Measurements from ENCODE around the gene DCAKD. TPM values are rescaled to one million over a fixed set of nuclear protein-coding genes. Genes with fewer than 3 reads are reported as not detected.

DCAKD gene
- total RNA-seq, 2 donors from 2014 or later = 13.5 to 20.3 TPM

- H3K4me3 Mint-ChIP-seq = no peak overlapping the region
- peaks cover 16% of the 10 kb centered on the region for H3K4me1 Mint-ChIP-seq
- no peak overlapping the region for H3K27ac Mint-ChIP-seq
- no peaks in the 10 kb centered on the region for H3K9me3 ChIP-seq (ENCODE audit: control insufficient read depth, low read length, poor library complexity, severe bottlenecking)
- H3K36me3 Mint-ChIP-seq (ENCODE audit: low read depth) = peaks cover 4% of the 10 kb centered on the region
- DNase-seq = no peak
- peaks cover 47% of the 10 kb centered on the region for H3K27me3 Mint-ChIP-seq
- ATAC-seq = no peak
These were observed 34.6 kb downstream of the DCAKD start for GRCh38 chr17:45016823-45017222.

- no peak overlapping the region for H3K27ac Mint-ChIP-seq
- peaks cover 4% of the 10 kb centered on the region for H3K36me3 Mint-ChIP-seq (ENCODE audit: low read depth)
- no peaks in the 10 kb centered on the region for H3K9me3 ChIP-seq (ENCODE audit: control insufficient read depth, low read length, poor library complexity, severe bottlenecking)
- peaks cover 44% of the 10 kb centered on the region for H3K27me3 Mint-ChIP-seq
- H3K4me1 Mint-ChIP-seq = peaks cover 13% of the 10 kb centered on the region
- no peak overlapping the region for H3K4me3 Mint-ChIP-seq
- DNase-seq (no peak), ATAC-seq (no peak)
These were observed 35.2 kb downstream of the DCAKD start for GRCh38 chr17:45016237-45016636.

GRCh38 chr17:45013021-45013997 lies 38.1 kb downstream of the DCAKD start:
- Mint-ChIP-seq H3K4me3 (no peak overlapping the region), H3K36me3 (ENCODE audit: low read depth) (peaks cover under 1% of the 10 kb centered on the region), H3K27me3 (peaks cover 41% of the 10 kb centered on the region), H3K4me1 (peaks cover 4% of the 10 kb centered on the region), H3K27ac (no peak overlapping the region)
- no peak for ATAC-seq
- DNase-seq = no peak
- no peaks in the 10 kb centered on the region for H3K9me3 ChIP-seq (ENCODE audit: control insufficient read depth, low read length, poor library complexity, severe bottlenecking)

- no peaks in the 10 kb centered on the region for H3K9me3 ChIP-seq (ENCODE audit: control insufficient read depth, low read length, poor library complexity, severe bottlenecking)
- H3K4me3 Mint-ChIP-seq = no peak overlapping the region
- H3K27me3 Mint-ChIP-seq = peaks cover 48% of the 10 kb centered on the region
- ATAC-seq (no peak), DNase-seq (no peak)
- no peak overlapping the region for H3K27ac Mint-ChIP-seq
- H3K36me3 Mint-ChIP-seq (ENCODE audit: low read depth) = peaks cover 5% of the 10 kb centered on the region
- H3K4me1 Mint-ChIP-seq = peaks cover 7% of the 10 kb centered on the region
These were observed 39.7 kb downstream of the DCAKD start for GRCh38 chr17:45011767-45012166.

- Mint-ChIP-seq H3K4me3 (no peak overlapping the region), H3K4me1 (peaks cover 7% of the 10 kb centered on the region), H3K27me3 (peaks cover 42% of the 10 kb centered on the region), H3K27ac (no peak overlapping the region), H3K36me3 (ENCODE audit: low read depth) (peaks cover 5% of the 10 kb centered on the region)
- no peaks in the 10 kb centered on the region for H3K9me3 ChIP-seq (ENCODE audit: control insufficient read depth, low read length, poor library complexity, severe bottlenecking)
- ATAC-seq = no peak
- no peak for DNase-seq
These were observed 41.6 kb downstream of the DCAKD start for GRCh38 chr17:45009676-45010467.

GRCh38 chr17:45008216-45008615 lies 43.2 kb downstream of the DCAKD start:
- DNase-seq = no peak
- Mint-ChIP-seq H3K4me3 (no peak overlapping the region), H3K36me3 (ENCODE audit: low read depth) (peaks cover 8% of the 10 kb centered on the region), H3K27ac (peak overlapping the region; percentile 75), H3K4me1 (peaks cover 8% of the 10 kb centered on the region), H3K27me3 (peaks cover 54% of the 10 kb centered on the region)
- H3K9me3 ChIP-seq (ENCODE audit: control insufficient read depth, low read length, poor library complexity, severe bottlenecking) = no peaks in the 10 kb centered on the region
- ATAC-seq = no peak

- Mint-ChIP-seq H3K4me3 (no peak overlapping the region), H3K27ac (peak overlapping the region; percentile 75)
These were observed 44.4 kb downstream of the DCAKD start for GRCh38 chr17:45006927-45007461.

GRCh38 chr17:45005700-45006099 lies 45.7 kb downstream of the DCAKD start:
- no peaks in the 10 kb centered on the region for H3K9me3 ChIP-seq (ENCODE audit: control insufficient read depth, low read length, poor library complexity, severe bottlenecking)
- Mint-ChIP-seq H3K36me3 (ENCODE audit: low read depth) (peaks cover 9% of the 10 kb centered on the region), H3K27ac (no peak overlapping the region), H3K4me3 (no peak overlapping the region), H3K27me3 (peaks cover 52% of the 10 kb centered on the region), H3K4me1 (peaks cover 9% of the 10 kb centered on the region)
- ATAC-seq (no peak), DNase-seq (no peak)

More at GRCh38 chr17:45006927-45007461, 44.4 kb downstream of the DCAKD start:
- no peak for DNase-seq
- Mint-ChIP-seq H3K27me3 (peaks cover 55% of the 10 kb centered on the region), H3K4me1 (peaks cover 9% of the 10 kb centered on the region), H3K36me3 (ENCODE audit: low read depth) (peaks cover 8% of the 10 kb centered on the region)
- no peaks in the 10 kb centered on the region for H3K9me3 ChIP-seq (ENCODE audit: control insufficient read depth, low read length, poor library complexity, severe bottlenecking)
- no peak for ATAC-seq

- peaks cover 10% of the 10 kb centered on the region for H3K36me3 Mint-ChIP-seq (ENCODE audit: low read depth)
- DNase-seq (no peak), ATAC-seq (no peak)
- no peak overlapping the region for H3K4me3 Mint-ChIP-seq
- H3K27me3 Mint-ChIP-seq = peaks cover 44% of the 10 kb centered on the region
- peaks cover 5% of the 10 kb centered on the region for H3K4me1 Mint-ChIP-seq
- no peaks in the 10 kb centered on the region for H3K9me3 ChIP-seq (ENCODE audit: control insufficient read depth, low read length, poor library complexity, severe bottlenecking)
- no peak overlapping the region for H3K27ac Mint-ChIP-seq
These were observed 47.0 kb downstream of the DCAKD start for GRCh38 chr17:45004388-45004787.

- ATAC-seq (no peak), DNase-seq (no peak)
- H3K9me3 ChIP-seq (ENCODE audit: control insufficient read depth, low read length, poor library complexity, severe bottlenecking) = no peaks in the 10 kb centered on the region
- Mint-ChIP-seq H3K4me1 (peaks cover 5% of the 10 kb centered on the region), H3K27me3 (peaks cover 44% of the 10 kb centered on the region), H3K36me3 (ENCODE audit: low read depth) (peaks cover 10% of the 10 kb centered on the region), H3K4me3 (no peak overlapping the region), H3K27ac (no peak overlapping the region)
These were observed 47.6 kb downstream of the DCAKD start for GRCh38 chr17:45003877-45004276.

- H3K27me3 Mint-ChIP-seq = peaks cover 28% of the 10 kb centered on the region
- peaks cover 5% of the 10 kb centered on the region for H3K36me3 Mint-ChIP-seq (ENCODE audit: low read depth)
These were observed 50.1 kb downstream of the DCAKD start for GRCh38 chr17:45001310-45001709.

GRCh38 chr17:44999433-44999832 lies 52.0 kb downstream of the DCAKD start:
- Mint-ChIP-seq H3K27ac (no peak overlapping the region), H3K4me3 (no peak overlapping the region), H3K27me3 (peaks cover 29% of the 10 kb centered on the region), H3K4me1 (peaks cover 10% of the 10 kb centered on the region), H3K36me3 (ENCODE audit: low read depth) (peaks cover 5% of the 10 kb centered on the region)
- ATAC-seq (no peak), DNase-seq (no peak)
- H3K9me3 ChIP-seq (ENCODE audit: control insufficient read depth, low read length, poor library complexity, severe bottlenecking) = no peaks in the 10 kb centered on the region

More at GRCh38 chr17:45001310-45001709, 50.1 kb downstream of the DCAKD start:
- peaks cover 2% of the 10 kb centered on the region for H3K4me1 Mint-ChIP-seq
- no peak overlapping the region for H3K4me3 Mint-ChIP-seq
- DNase-seq = no peak
- no peaks in the 10 kb centered on the region for H3K9me3 ChIP-seq (ENCODE audit: control insufficient read depth, low read length, poor library complexity, severe bottlenecking)
- H3K27ac Mint-ChIP-seq = no peak overlapping the region
- no peak for ATAC-seq

GRCh38 chr17:44998646-44999045 lies 52.8 kb downstream of the DCAKD start:
- DNase-seq = no peak
- H3K27ac Mint-ChIP-seq = no peak overlapping the region
- no peak for ATAC-seq
- peaks cover 29% of the 10 kb centered on the region for H3K27me3 Mint-ChIP-seq
- no peaks in the 10 kb centered on the region for H3K9me3 ChIP-seq (ENCODE audit: control insufficient read depth, low read length, poor library complexity, severe bottlenecking)
- no peak overlapping the region for H3K4me3 Mint-ChIP-seq
- peaks cover 13% of the 10 kb centered on the region for H3K4me1 Mint-ChIP-seq
- H3K36me3 Mint-ChIP-seq (ENCODE audit: low read depth) = peaks cover 5% of the 10 kb centered on the region

Data from T-helper 17 cell (primary cell).